Testis (tissue), 2 donors: ENCODE measurements around the gene PLXDC1.

Source experiments
- POLR2A ChIP-seq: fragments of 450-650 bp; IDR thresholded peaks from one replicate; pipeline ENCODE4 v1.6.1; 2017; ENCODE audit warnings: antibody characterized with exemption, mild to moderate bottlenecking, moderate library complexity
- TF ChIP-seq, protein P1 (sequence below), 3 experiments: fragments of 450-650 bp in 2 of 3; fragments of 200-600 bp in 1 of 3; sonication (generic) in 1 of 3; IDR thresholded peaks; one replicate each; pipeline ENCODE4 v1.5.1; 2016 to 2019; ENCODE audit warnings: antibody characterized with exemption in 3 of 3, mild to moderate bottlenecking in 2 of 3, moderate library complexity in 1 of 3

DNA sequence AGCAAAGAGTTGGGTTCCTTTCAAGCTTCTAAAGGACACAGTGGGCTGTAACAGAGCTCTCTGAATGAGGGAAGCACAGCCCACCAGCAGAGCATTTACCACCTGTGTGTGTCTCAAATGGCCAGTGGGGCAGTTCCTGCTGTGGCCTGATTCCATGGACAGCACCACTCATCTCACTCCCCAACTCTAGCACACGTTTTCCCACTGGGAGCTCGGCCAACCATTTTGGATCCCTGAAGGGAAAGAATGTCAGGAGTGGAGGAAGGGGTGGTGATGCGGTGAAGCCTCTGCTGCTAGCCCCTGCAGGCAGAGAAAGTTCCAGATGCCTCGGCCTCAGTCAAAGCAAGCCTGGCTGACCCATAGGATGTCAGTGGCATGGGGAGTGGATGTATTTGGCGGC, 86.6 kb downstream of the PLXDC1 start:
- TF ChIP-seq, protein P1, sequence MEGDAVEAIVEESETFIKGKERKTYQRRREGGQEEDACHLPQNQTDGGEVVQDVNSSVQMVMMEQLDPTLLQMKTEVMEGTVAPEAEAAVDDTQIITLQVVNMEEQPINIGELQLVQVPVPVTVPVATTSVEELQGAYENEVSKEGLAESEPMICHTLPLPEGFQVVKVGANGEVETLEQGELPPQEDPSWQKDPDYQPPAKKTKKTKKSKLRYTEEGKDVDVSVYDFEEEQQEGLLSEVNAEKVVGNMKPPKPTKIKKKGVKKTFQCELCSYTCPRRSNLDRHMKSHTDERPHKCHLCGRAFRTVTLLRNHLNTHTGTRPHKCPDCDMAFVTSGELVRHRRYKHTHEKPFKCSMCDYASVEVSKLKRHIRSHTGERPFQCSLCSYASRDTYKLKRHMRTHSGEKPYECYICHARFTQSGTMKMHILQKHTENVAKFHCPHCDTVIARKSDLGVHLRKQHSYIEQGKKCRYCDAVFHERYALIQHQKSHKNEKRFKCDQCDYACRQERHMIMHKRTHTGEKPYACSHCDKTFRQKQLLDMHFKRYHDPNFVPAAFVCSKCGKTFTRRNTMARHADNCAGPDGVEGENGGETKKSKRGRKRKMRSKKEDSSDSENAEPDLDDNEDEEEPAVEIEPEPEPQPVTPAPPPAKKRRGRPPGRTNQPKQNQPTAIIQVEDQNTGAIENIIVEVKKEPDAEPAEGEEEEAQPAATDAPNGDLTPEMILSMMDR (IDR thresholded peaks at IDR 0.05) = no peak
- TF ChIP-seq POLR2A = no peak
